Prostate gland (tissue), 2 donors: ENCODE results near the gene DUXB. TPM values are rescaled to one million over a fixed set of nuclear protein-coding genes. Genes with fewer than 3 reads are reported as not detected.

ENCODE experiments used
- DNase-seq: peaks from one replicate; pipeline ENCODE4 v3.0.0-alpha.2; 2019; ENCODE audit warnings: low spot score
- H3K27ac ChIP-seq, 2 donors: fragments of 200-600 bp; sonication (generic); 2 replicates each; pipeline ENCODE4 v1.5.1; 2017 to 2019
- H3K27me3 ChIP-seq: fragments of 200-600 bp; sonication (generic); replicated peaks from 2 replicates; pipeline ENCODE4 v1.5.1; 2019; ENCODE audit not compliant: insufficient read depth
- H3K36me3 ChIP-seq, 2 donors: fragments of 200-600 bp; sonication (generic); 1 replicate in 1 of 2; 2 replicates in 1 of 2; pipeline versions ENCODE4 v1.5.1 to v1.8.1; 2017 to 2019
- H3K4me1 ChIP-seq: fragments of 200-600 bp; sonication (generic); replicated peaks from 2 replicates; pipeline ENCODE4 v1.5.1; 2019
- H3K4me3 ChIP-seq, 2 donors: fragments of 200-600 bp; sonication (generic); 2 replicates each; pipeline ENCODE4 v1.5.1; 2017 to 2019
- H3K9me3 ChIP-seq: fragments of 200-600 bp; sonication (generic); 2 replicates; pipeline ENCODE4 v1.5.1; 2017
- POLR2A ChIP-seq: fragments of 450-650 bp; IDR thresholded peaks from one replicate; pipeline ENCODE4 v1.6.1; 2016; ENCODE audit warnings: antibody characterized with exemption, mild to moderate bottlenecking
- POLR2AphosphoS5 ChIP-seq: sonication (generic); formaldehyde crosslinking; IDR thresholded peaks from one replicate; pipeline ENCODE4 v1.6.1; 2017; ENCODE audit warnings: antibody characterized with exemption
- WGBS: methylation state at CpG from one replicate; pipeline ENCODE4 v1.1.5; 2018; 5-methylcytosine and 5-hydroxymethylcytosine counted together
- intact Hi-C: fragments of 100-400 bp; cut with DNase I; formaldehyde crosslinking; loops from one replicate; pipeline ENCODE4 v1.14.2; 2022
- total RNA-seq, 2 donors: library from RNA; depleted of rRNA; stranded (reverse); fragments of >200 nt; gene quantifications; one replicate each; pipeline ENCODE4 v1.1.0, GENCODE V29; 2016
- TF ChIP-seq, protein P1 (sequence below), 4 experiments: fragments of 200-600 bp in 2 of 4; fragments of 450-650 bp in 2 of 4; sonication (generic) in 2 of 4; IDR thresholded peaks; 1 replicate in 3 of 4; 2 replicates in 1 of 4; pipeline ENCODE4 v1.5.1; 2016 to 2019; ENCODE audit warnings: antibody characterized with exemption in 4 of 4, mild to moderate bottlenecking in 2 of 4, moderate library complexity in 2 of 4

Gene DUXB
- total RNA-seq, 2 donors from 2014 or later: not detected

GRCh38 chr16:75702242-75702641, 981 bp upstream of the DUXB start:
- H3K36me3 ChIP-seq: no peaks in the 10 kb centered on the region
- intact Hi-C loops: no loop called here
- H3K9me3 ChIP-seq: no peaks in the 10 kb centered on the region
- TF ChIP-seq, protein P1, sequence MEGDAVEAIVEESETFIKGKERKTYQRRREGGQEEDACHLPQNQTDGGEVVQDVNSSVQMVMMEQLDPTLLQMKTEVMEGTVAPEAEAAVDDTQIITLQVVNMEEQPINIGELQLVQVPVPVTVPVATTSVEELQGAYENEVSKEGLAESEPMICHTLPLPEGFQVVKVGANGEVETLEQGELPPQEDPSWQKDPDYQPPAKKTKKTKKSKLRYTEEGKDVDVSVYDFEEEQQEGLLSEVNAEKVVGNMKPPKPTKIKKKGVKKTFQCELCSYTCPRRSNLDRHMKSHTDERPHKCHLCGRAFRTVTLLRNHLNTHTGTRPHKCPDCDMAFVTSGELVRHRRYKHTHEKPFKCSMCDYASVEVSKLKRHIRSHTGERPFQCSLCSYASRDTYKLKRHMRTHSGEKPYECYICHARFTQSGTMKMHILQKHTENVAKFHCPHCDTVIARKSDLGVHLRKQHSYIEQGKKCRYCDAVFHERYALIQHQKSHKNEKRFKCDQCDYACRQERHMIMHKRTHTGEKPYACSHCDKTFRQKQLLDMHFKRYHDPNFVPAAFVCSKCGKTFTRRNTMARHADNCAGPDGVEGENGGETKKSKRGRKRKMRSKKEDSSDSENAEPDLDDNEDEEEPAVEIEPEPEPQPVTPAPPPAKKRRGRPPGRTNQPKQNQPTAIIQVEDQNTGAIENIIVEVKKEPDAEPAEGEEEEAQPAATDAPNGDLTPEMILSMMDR (IDR thresholded peaks at IDR 0.05): no peak
- TF ChIP-seq POLR2AphosphoS5 (no peak), POLR2A (no peak)
- no peaks in the 10 kb centered on the region for H3K4me1 ChIP-seq
- H3K27ac ChIP-seq: no peak overlapping the region
- H3K27me3 ChIP-seq: no peaks in the 10 kb centered on the region
- WGBS: 75% methylated on average over 2 of the region's 2 CpGs
- no peak for DNase-seq
- no peak overlapping the region for H3K4me3 ChIP-seq

GRCh38 chr16:75697571-75697970, 3.7 kb downstream of the DUXB start:
- WGBS: 91% methylated on average over 5 of the region's 5 CpGs
- Histone ChIP-seq H3K4me1 (no peaks in the 10 kb centered on the region), H3K4me3 (no peak overlapping the region), H3K27ac (no peak overlapping the region), H3K36me3 (no peaks in the 10 kb centered on the region), H3K9me3 (no peaks in the 10 kb centered on the region), H3K27me3 (no peaks in the 10 kb centered on the region)
- TF ChIP-seq, protein P1 (IDR thresholded peaks at IDR 0.05): no peak
- TF ChIP-seq POLR2AphosphoS5 (no peak), POLR2A (no peak)
- intact Hi-C loops: no loop called here
- no peak for DNase-seq

DNA sequence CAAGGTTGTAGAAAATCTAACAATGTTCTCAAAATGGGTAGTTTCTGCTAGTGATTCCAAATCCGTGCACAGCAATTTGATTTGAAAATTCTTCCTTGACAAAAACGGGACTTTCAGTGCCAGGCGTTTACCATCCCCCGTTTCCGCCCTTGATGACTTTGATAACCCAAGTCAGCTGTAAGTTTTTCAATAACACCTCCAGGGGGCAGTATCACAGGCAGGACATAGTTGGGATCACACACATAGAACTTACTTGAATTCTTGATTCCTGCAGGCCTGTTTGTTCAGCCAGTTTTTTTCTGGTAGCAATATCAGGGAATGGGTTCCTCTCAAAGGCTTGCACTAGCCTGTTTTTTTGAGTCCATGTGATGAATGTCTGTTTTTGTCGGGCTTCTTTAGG, 5.6 kb downstream of the DUXB start:
- H3K4me1 ChIP-seq: no peaks in the 10 kb centered on the region
- TF ChIP-seq POLR2AphosphoS5 (no peak), POLR2A (no peak)
- TF ChIP-seq, protein P1 (IDR thresholded peaks at IDR 0.05): no peak
- H3K4me3 ChIP-seq: no peak overlapping the region
- H3K27ac ChIP-seq: no peak overlapping the region
- H3K36me3 ChIP-seq: no peaks in the 10 kb centered on the region
- no peaks in the 10 kb centered on the region for H3K27me3 ChIP-seq
- intact Hi-C loops: no loop called here
- DNase-seq: no peak
- WGBS: 82% methylated on average over 6 of the region's 6 CpGs
- H3K9me3 ChIP-seq: no peaks in the 10 kb centered on the region

DNA sequence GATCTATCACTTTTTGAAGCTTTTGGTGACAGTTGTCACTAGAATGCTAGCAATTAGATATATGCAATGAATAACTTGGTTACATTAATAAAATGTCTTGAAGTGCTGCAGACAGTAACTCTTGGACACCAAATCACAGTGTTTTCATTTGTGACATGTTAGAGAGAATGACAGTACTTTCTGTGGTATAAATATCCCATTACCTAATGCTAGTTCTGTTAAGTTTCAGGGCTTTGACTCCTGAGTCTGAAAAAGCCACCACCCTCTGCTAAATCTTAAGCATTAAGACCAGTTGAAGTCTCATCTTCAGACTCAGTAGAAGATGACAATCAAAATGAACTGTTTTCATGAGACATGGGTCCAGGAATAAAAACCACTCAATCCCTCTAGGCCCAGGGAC, 13.9 kb downstream of the DUXB start:
- H3K27me3 ChIP-seq: no peaks in the 10 kb centered on the region
- intact Hi-C loops: no loop called here
- no peaks in the 10 kb centered on the region for H3K36me3 ChIP-seq
- no peak overlapping the region for H3K27ac ChIP-seq
- H3K9me3 ChIP-seq: no peaks in the 10 kb centered on the region
- TF ChIP-seq POLR2AphosphoS5 (no peak), POLR2A (no peak)
- TF ChIP-seq, protein P1 (IDR thresholded peaks at IDR 0.05): no peak
- no peaks in the 10 kb centered on the region for H3K4me1 ChIP-seq
- DNase-seq: no peak
- H3K4me3 ChIP-seq: no peak overlapping the region

GRCh38 chr16:75682308-75682707, 19.0 kb downstream of the DUXB start:
- no peak for DNase-seq
- Histone ChIP-seq H3K4me1 (no peaks in the 10 kb centered on the region), H3K36me3 (no peaks in the 10 kb centered on the region), H3K27me3 (no peaks in the 10 kb centered on the region), H3K9me3 (no peaks in the 10 kb centered on the region), H3K27ac (no peak overlapping the region), H3K4me3 (no peak overlapping the region)
- TF ChIP-seq POLR2AphosphoS5 (no peak), POLR2A (no peak)
- TF ChIP-seq, protein P1 (IDR thresholded peaks at IDR 0.05): no peak
- intact Hi-C loops: no loop called here
- WGBS: 91% methylated on average over 14 of the region's 14 CpGs
